GM12878 (cell line): ENCODE results near the gene EDEM2. TPM values are rescaled to one million over a fixed set of nuclear protein-coding genes. Genes with fewer than 3 reads are reported as not detected.

Experiments
- ATAC-seq: fragments of 200-7000 bp; cut with Tn5 transposase; 3 replicates; pipeline ENCODE4 v1.9.1; 2020; ENCODE audit warnings: mild to moderate bottlenecking, moderate library complexity
- BruUV-seq: library from RNA; stranded (reverse); fragments of 400-500 nt; replicated peaks from 2 replicates; lab custom pipeline; 2021; lab: Mats Ljungman, UMichigan
- CTCF ChIA-PET: fragments of 300-600 bp; sonication (Branson Sonifier 250); formaldehyde crosslinking; extraction: SDS; loops from one replicate; lab custom pipeline; 2021; ENCODE audit warnings: inconsistent platforms; lab: Yijun Ruan, JAX
- POLR2A ChIA-PET: fragments of 350-600 bp; formaldehyde crosslinking; extraction: SDS; loops from one replicate; lab custom pipeline; 2021; ENCODE audit warnings: inconsistent platforms; lab: Charles Lee
- RAD21 ChIA-PET: fragments of 300-600 bp; sonication (Branson Sonifier 250); formaldehyde crosslinking; loops from one replicate; lab custom pipeline; 2023; ENCODE audit warnings: antibody characterized with exemption; ENCODE audit not compliant: unreplicated experiment; lab: Charles Lee
- SMC1A ChIA-PET: fragments of 300-600 bp; sonication (Branson Sonifier 250); formaldehyde crosslinking; loops from one replicate; lab custom pipeline; 2023; ENCODE audit not compliant: unreplicated experiment, uncharacterized antibody; lab: Charles Lee
- DNase-seq: peaks from one replicate; pipeline ENCODE4 v3.0.0-alpha.2; 2011; ENCODE audit warnings: low read depth, low spot score
- FAIRE-seq: peaks from 3 replicates; lab custom pipeline; 2011; peaks lifted over from hg19 to GRCh38; lab: Jason Lieb, UNC
- H2AFZ ChIP-seq: 2 replicates; pipeline ENCODE4 v1.6.0; 2011; ENCODE audit warnings: low read depth, low read length, control low read depth; ENCODE audit not compliant: control insufficient read depth
- H3K27ac ChIP-seq: 2 replicates; pipeline ENCODE4 v1.5.1; 2011; ENCODE audit warnings: control low read depth; ENCODE audit not compliant: control insufficient read depth, insufficient read depth
- H3K27me3 ChIP-seq, 2 experiments: replicated peaks in 1 of 2; 2 replicates each; pipeline versions ENCODE4 v1.6.0 to v1.6.1; 2011; ENCODE audit warnings: low read length in 1 of 2; ENCODE audit not compliant: control insufficient read depth in 2 of 2, insufficient read depth in 2 of 2
- H3K36me3 ChIP-seq, 2 experiments: 2 replicates each; pipeline ENCODE4 v1.5.1; 2011; ENCODE audit warnings: low read length in 1 of 2; ENCODE audit not compliant: control insufficient read depth in 2 of 2, insufficient read depth in 2 of 2
- H3K4me1 ChIP-seq: 2 replicates; pipeline ENCODE4 v1.6.1; 2011; ENCODE audit warnings: mild to moderate bottlenecking, low read length, moderate library complexity, mixed read lengths; ENCODE audit not compliant: control insufficient read depth, insufficient read depth
- H3K4me2 ChIP-seq: 2 replicates; pipeline ENCODE4 v1.6.0; 2011; ENCODE audit warnings: control low read depth; ENCODE audit not compliant: control insufficient read depth, insufficient read depth
- H3K4me3 ChIP-seq: fragments of 200-600 bp; sonication (generic); 2 replicates; pipeline ENCODE4 v1.5.1; 2016
- H3K79me2 ChIP-seq: 2 replicates; pipeline ENCODE4 v1.6.0; 2011; ENCODE audit warnings: low read length; ENCODE audit not compliant: control insufficient read depth, insufficient read depth
- H3K9ac ChIP-seq: 2 replicates; pipeline ENCODE4 v1.8.0; 2011; ENCODE audit warnings: low read length, control low read depth, mixed read lengths; ENCODE audit not compliant: control insufficient read depth, insufficient read depth
- H3K9me3 ChIP-seq: replicated peaks from 3 replicates; pipeline ENCODE4 v1.5.1; 2011; ENCODE audit warnings: mild to moderate bottlenecking, low read length; ENCODE audit not compliant: control insufficient read depth, insufficient read depth
- H4K20me1 ChIP-seq: 2 replicates; pipeline ENCODE4 v1.6.0; 2011; ENCODE audit not compliant: control insufficient read depth, insufficient read depth
- BCL11A ChIP-seq: IDR thresholded peaks from 2 replicates; pipeline ENCODE4 v1.6.1; 2011; ENCODE audit warnings: low read depth, low read length
- ELK1 ChIP-seq: IDR thresholded peaks from 2 replicates; pipeline ENCODE4 v1.6.1; 2012; ENCODE audit warnings: low read depth, low read length, improper control_type of control experiment
- ESRRA ChIP-seq: IDR thresholded peaks from 2 replicates; pipeline ENCODE4 v1.6.1; 2012; ENCODE audit warnings: mild to moderate bottlenecking, low read length, improper control_type of control experiment
- KDM1A ChIP-seq: fragments of 200-600 bp; sonication (generic); IDR thresholded peaks from 2 replicates; pipeline ENCODE4 v1.6.1; 2016; ENCODE audit warnings: borderline replicate concordance
- SIN3A ChIP-seq: IDR thresholded peaks from 2 replicates; pipeline ENCODE4 v1.6.1; 2012; ENCODE audit warnings: low read depth, low read length, improper control_type of control experiment
- SREBF1 ChIP-seq: IDR thresholded peaks from 2 replicates; pipeline ENCODE4 v1.6.1; 2012; ENCODE audit warnings: mild to moderate bottlenecking, low read length
- SUZ12 ChIP-seq: fragments of 200-600 bp; sonication (generic); IDR thresholded peaks from one replicate; pipeline ENCODE4 v1.6.1; 2018; ENCODE audit warnings: antibody characterized with exemption, mild to moderate bottlenecking; ENCODE audit not compliant: unreplicated experiment
- TAF1 ChIP-seq: IDR thresholded peaks from 2 replicates; pipeline ENCODE4 v1.6.1; 2011; ENCODE audit warnings: mild to moderate bottlenecking, low read depth, low read length, borderline replicate concordance
- TARDBP ChIP-seq: IDR thresholded peaks from 2 replicates; pipeline ENCODE4 v1.6.1; 2016; ENCODE audit warnings: borderline replicate concordance
- USF1 ChIP-seq: IDR thresholded peaks from 2 replicates; pipeline ENCODE4 v1.6.1; 2011; ENCODE audit warnings: borderline replicate concordance, low read depth, mild to moderate bottlenecking, moderate library complexity, mixed read lengths, low read length; ENCODE audit not compliant: insufficient read depth; ENCODE audit errors: extremely low read length
- ZNF592 ChIP-seq: fragments of 450-650 bp; IDR thresholded peaks from 2 replicates; pipeline ENCODE4 v1.6.1; 2017; ENCODE audit warnings: mild to moderate bottlenecking, moderate library complexity
- WGBS: methylation state at CpG from one replicate; pipeline ENCODE4 v1.1.6; 2016; ENCODE audit warnings: low lambda C conversion rate; ENCODE audit not compliant: insufficient replicate concordance, insufficient coverage; ENCODE audit errors: missing lambda C conversion rate; 5-methylcytosine and 5-hydroxymethylcytosine counted together
- in situ Hi-C: fragments of 300-500 bp; cut with MboI; formaldehyde crosslinking; loops from 9 replicates; pipeline ENCODE4 v1.14.3; 2018; ENCODE audit warnings: mixed read lengths
- intact Hi-C: fragments of 100-400 bp; cut with micrococcal nuclease; formaldehyde crosslinking; loops from one replicate; pipeline ENCODE4 v1.14.2; 2022; ENCODE audit not compliant: unreplicated experiment
- polyA plus RNA-seq, 11 experiments: library from polyadenylated mRNA; depleted of rRNA in 4 of 11; unstranded in 6 of 11; stranded (reverse) in 5 of 11; fragments of >200 nt; fragmentation: Nextera tagmentation in 4 of 11; fragmentation: Illumina TruSeq in 1 of 11; extraction: Ambion mirVana in 4 of 11; extraction: Trizol in 1 of 11; gene quantifications; 1 replicate in 1 of 11; 2 replicates in 10 of 11; pipeline versions ENCODE4 v1.2.1 to v1.2.3, GENCODE V29; 2011 to 2016; ENCODE audit warnings: inconsistent platforms in 2 of 11, missing spikeins in 2 of 11, low read depth in 1 of 11
- total RNA-seq, 4 experiments: library from RNA; depleted of rRNA in 3 of 4; stranded (reverse); fragments of >200 nt in 3 of 4; fragmentation: Illumina TruSeq in 1 of 4; extraction: Trizol in 1 of 4; gene quantifications; 2 replicates each; pipeline versions ENCODE4 v1.2.1 to v1.2.3, GENCODE V29; 2013 to 2021

EDEM2 gene
- total and polyA plus RNA-seq, 10 of the 15 experiments (the other 5 are each of a cell fraction or from before 2014, with no cell fraction given): 9.9 to 24.8 (median 14.8) TPM

GRCh38 chr20:35174458-35175216, 27.5 kb upstream of the EDEM2 start:
- FAIRE-seq: no peak
- DNase-seq: no peak
- in situ Hi-C loops (no loop called here), intact Hi-C loops (no loop called here)
- ChIA-PET SMC1A (no interaction called here), RAD21 (no interaction called here), POLR2A (no interaction called here), CTCF (interaction anchor here (0.6 kb wide), 1 partner anchor 149 kb away, joined by 3 read pairs; no protein-coding TSS in a partner anchor)
- no peaks in the 10 kb centered on the region for H3K36me3 ChIP-seq
- H3K4me2 ChIP-seq: no peak overlapping the region
- H3K27ac ChIP-seq: no peak overlapping the region
- BruUV-seq: no TSS peak
- no peaks in the 10 kb centered on the region for H3K4me1 ChIP-seq
- no peaks in the 10 kb centered on the region for H3K27me3 ChIP-seq
- no peaks in the 10 kb centered on the region for H3K9me3 ChIP-seq
- H3K9ac ChIP-seq: no peak overlapping the region
- WGBS: 86% methylated on average over 24 of the region's 49 CpGs
- no peaks in the 10 kb centered on the region for H3K79me2 ChIP-seq
- ATAC-seq: no peak
- no peak for TF ChIP-seq TAF1
- no peak for TF ChIP-seq BCL11A
- TF ChIP-seq ESRRA: no peak
- TF ChIP-seq USF1: no peak
- TF ChIP-seq KDM1A: no peak
- TF ChIP-seq SIN3A: no peak
- no peak for TF ChIP-seq ELK1
- TF ChIP-seq SREBF1: no peak
- TF ChIP-seq SUZ12: no peak
- no peak for TF ChIP-seq TARDBP
- TF ChIP-seq ZNF592: no peak
- H3K4me3 ChIP-seq: no peak overlapping the region
- no peaks in the 10 kb centered on the region for H4K20me1 ChIP-seq
- H2AFZ ChIP-seq: no peak overlapping the region
